HG02798 (cell line): ENCODE measurements around the gene PSD4.

Experiments used
- ATAC-seq: cut with Tn5 transposase; IDR thresholded peaks from one replicate; pipeline ENCODE4 v1.9.1; 2021; ENCODE audit warnings: mild to moderate bottlenecking; ENCODE audit not compliant: unreplicated experiment, poor library complexity

PSD4 gene

GRCh38 chr2:113141451-113141850, 32.3 kb upstream of the PSD4 start:
- ATAC-seq: no peak

GRCh38 chr2:113142290-113142689, 31.5 kb upstream of the PSD4 start:
- no peak for ATAC-seq

DNA sequence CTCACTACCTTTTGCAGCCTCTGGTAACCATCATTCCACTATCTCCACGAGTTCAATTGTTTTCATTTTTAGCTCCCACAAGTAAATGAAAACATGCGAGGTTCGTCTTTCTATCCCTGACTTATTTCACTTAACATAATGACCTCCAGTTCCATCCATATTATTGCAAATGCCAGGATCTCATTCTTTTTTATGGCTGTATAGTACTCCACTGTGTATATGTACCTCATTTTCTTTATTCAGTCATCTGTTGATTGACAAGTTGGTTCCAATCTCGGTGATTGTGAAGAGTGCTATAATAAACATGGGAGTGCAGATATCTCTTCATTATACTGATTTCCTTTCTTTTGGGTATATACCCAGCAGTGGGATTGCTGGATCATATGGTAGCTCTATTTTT, 29.5 kb upstream of the PSD4 start:
- ATAC-seq: no peak

GRCh38 chr2:113148606-113149552, 24.9 kb upstream of the PSD4 start:
- ATAC-seq: no peak

DNA sequence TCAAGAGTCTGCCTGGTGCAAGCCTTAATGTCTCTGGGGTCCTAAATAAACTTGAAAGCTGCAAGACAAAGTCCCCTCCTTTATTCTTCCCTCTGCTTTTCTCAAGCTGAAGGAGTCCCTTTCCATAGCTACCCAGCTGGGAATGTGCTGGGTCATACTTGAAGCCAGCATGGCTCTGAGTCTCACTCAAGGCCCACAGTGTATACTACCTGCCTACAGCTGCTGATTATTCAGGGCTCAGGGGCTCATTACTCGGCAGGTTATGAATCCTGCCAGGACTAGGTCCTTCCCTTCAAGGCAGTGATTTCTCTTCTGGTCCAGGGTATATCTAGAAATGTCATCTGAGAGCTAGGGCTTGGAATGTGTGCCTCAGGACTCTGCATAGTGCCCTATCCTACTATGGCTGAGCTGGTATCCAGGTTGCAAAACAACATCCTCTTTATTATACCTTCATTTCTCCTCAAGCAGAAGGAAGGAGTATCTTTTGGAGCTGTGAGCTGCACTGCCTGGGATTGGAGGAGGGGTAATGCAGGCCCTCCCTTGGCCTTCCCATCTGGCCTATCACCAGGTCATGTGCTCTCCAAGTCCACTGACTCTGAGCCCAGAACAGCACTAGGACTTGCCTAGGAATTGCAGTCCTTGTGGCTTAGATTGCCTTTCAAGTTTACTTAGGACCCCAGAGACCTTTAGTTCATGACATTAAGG, 24.1 kb upstream of the PSD4 start:
- no peak for ATAC-seq

DNA sequence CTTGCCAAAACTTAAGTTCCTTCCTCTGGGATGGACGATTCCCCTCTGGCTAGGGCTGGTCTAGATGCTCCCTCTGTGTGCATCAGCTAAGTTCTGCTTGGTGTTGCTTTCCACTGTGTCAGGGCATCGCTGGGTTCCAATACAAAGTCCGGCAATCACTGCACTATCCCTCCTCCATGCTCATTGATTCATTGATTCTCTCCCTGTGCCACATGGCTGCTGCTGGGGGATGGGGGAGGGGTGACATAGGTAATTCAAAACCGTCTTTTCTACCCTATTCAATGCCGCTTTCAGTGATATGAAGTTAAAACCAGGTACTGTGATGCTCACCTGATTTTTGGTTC, 23.5 kb upstream of the PSD4 start:
- no peak for ATAC-seq

- no peak for ATAC-seq
Measured at GRCh38 chr2:113155331-113155730, 18.4 kb upstream of the PSD4 start.

GRCh38 chr2:113156278-113157117, 17.3 kb upstream of the PSD4 start:
- ATAC-seq: no peak

DNA sequence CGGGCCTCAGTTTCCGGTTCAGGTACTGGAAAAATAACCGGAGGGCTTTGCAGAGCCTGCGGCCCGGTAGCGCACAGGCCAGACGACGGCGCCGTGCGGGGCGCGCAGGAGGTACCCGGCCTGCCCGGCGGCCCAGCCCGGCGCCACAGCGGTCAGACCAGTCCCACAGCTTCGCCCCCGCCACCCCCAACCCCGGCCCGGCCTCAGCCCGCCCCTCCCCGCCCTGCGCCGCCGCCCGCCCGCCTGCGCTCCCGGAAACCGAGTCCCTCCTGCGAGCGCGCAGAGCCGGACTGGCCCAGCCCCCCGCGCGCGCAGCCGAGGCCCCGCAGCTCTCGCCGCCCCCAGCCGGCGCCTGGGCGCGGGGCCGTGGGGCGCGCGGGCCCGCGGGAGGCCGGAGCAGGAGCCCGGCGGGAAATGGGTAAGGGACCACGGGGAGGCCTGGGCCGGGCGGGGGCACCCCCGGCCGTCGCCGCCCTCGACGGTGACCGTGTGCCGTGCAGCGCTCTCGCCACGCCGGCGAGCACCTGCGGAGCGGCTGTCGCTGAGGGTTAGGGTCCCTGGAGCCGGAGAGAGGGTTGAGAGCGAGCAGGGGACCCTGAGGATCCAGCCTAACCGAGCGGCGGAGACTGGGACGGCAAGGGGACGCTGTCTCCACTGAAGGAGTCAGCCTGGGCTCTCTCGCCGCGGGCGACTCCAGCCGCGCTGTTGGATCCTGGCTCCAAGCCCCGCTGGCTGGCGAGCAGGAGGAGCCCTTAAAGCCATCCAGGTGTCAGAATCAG, 16.5 kb upstream of the PSD4 start:
- ATAC-seq: peak; percentile 68

GRCh38 chr2:113157897-113158753, 15.6 kb upstream of the PSD4 start:
- ATAC-seq: no peak

GRCh38 chr2:113158884-113159553, 14.8 kb upstream of the PSD4 start:
- no peak for ATAC-seq

GRCh38 chr2:113160248-113160647, 13.5 kb upstream of the PSD4 start:
- no peak for ATAC-seq

- ATAC-seq: no peak
Measured at GRCh38 chr2:113160962-113161361, 12.8 kb upstream of the PSD4 start.

DNA sequence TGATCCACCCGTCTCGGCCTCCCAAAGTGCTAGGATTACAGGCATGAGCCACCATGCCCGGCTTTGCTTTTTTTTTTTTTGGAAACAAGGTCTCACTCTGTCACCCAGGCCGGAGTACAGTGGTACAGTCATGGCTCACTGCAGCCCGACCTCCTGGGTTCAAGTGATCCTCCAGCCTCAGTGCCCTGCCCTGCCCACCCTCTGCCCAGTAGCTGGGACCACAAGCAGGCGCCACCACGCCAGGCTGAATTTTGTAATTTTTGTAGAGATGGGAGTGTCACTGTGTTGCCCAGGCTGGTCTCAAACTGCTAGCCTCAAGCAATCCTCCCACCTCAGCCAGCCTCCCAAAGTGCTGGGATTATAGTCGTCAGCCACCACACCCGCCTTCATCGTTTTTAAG, 11.6 kb upstream of the PSD4 start:
- no peak for ATAC-seq

DNA sequence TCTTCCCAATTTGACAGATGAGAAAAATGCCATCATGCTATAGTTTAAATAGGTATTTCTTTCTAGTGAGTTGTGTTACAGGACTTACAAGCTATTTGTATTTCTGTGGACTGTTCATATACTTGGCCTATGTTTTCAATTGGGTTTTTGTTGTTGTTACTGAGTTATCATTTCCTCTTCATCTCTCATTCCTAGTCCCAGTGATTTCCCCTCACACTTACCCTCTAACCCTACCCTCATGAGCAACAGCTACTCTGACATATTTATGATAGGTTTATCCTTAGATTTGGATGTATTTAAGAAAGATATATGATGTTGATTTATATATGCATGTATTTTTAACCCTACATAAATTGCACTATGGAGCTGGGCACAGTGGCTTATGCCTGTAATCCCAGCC, 10.9 kb upstream of the PSD4 start:
- ATAC-seq: no peak

GRCh38 chr2:113164215-113164929, 9.4 kb upstream of the PSD4 start:
- ATAC-seq: no peak

DNA sequence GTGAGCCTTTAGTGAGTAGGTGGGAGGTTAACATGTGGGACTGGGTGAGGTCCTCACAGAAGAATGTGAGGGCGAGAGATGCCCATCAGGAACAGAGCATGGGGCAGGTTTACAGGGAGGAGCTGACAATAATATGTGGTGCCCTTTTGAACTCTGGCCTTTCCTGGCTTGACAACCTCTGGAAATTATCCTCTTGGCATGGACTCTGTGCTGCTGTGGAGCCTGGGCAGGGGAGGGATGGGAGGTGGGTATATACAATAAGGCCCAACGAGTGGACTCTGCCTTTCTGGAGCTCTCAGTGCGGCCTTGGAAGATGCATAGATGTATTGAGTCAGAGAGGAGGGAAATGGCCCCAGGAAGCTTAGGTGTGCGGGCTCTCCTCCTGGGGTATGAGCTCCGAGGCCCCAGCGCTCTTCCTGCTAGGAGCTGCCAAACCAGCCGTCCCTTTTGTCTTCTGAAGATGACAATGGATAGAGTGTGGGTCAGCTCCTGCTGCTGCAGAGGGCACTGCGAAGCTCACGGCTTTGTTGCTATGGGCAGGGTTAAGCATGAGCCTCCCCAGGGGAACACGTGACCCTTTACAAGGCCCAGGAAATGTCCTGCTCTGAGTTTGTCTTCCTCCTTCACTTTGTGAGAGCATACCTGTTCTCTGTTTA, 8.7 kb upstream of the PSD4 start:
- no peak for ATAC-seq
